GM10248 (cell line): ENCODE results near the gene RSRP1.
"Not testable (repeated sequence)": the region's sequence is repeated elsewhere in the genome, so short reads cannot be mapped to it uniquely, and the experiment has no call there.

Experiments used
- CTCF ChIA-PET: fragments of 300-600 bp; sonication (Branson Sonifier 250); formaldehyde crosslinking; extraction: SDS; loops from one replicate; lab custom pipeline; 2021; ENCODE audit warnings: antibody characterized with exemption; lab: Yijun Ruan, JAX
- POLR2A ChIA-PET: fragments of 350-650 bp; sonication (Branson Sonifier 250); formaldehyde crosslinking; extraction: SDS; loops from one replicate; lab custom pipeline; 2020; ENCODE audit warnings: antibody characterized with exemption; lab: Yijun Ruan, JAX
- DNase-seq: peaks from one replicate; pipeline ENCODE4 v3.0.0; 2012; ENCODE audit errors: extremely low spot score
- TF ChIP-seq, protein P1 (sequence below): IDR thresholded peaks from 2 replicates; pipeline ENCODE4 v1.5.1; 2012; ENCODE audit warnings: mild to moderate bottlenecking, low read depth; ENCODE audit errors: extremely low read depth, missing control alignments, control extremely low read depth

The RSRP1 gene, protein sequence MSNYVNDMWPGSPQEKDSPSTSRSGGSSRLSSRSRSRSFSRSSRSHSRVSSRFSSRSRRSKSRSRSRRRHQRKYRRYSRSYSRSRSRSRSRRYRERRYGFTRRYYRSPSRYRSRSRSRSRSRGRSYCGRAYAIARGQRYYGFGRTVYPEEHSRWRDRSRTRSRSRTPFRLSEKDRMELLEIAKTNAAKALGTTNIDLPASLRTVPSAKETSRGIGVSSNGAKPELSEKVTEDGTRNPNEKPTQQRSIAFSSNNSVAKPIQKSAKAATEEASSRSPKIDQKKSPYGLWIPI

DNA sequence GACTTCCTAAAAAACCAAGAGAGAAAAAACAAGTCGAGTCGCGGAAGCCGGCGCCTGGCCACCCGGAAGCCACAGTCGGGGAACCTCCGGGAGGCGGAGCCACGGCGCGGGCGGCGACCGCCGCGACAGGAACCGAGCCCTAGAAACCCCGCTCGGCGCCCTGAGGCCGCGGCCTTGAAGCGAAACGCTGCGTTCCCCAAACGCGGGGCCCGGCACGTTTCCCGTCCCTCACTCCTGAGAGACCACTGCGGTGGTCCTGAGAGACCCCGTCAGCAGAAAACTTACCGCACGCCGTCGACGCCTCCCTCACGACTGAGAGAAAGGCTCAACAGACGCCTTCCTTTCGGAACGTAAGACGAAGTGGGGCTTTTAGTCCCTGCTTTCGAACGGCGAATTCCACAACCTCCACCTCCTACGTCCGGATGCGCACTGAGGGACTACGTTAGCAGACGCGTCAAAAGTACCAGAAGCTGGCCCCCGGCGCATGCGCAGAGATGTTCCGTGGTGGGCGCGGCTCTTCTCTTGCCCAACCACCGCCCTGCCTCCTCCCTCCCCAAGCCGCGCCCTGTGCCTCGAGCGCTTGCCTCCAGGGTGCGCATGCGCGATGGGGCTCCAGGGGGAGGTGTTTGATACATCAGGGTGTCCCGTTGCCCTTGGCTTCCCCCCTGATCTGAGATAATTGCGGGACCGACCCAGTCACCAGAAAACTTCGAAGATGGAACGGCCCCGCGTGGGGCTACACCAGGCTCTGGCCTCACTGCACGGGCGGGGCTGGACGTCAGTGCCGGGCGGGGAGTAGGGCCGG is at the start of gene RSRP1:
TSS of gene RSRP1 (minus strand) at position 431 of the 805 bp plus-strand sequence. CDS start 491 bp downstream, outside the sequence.
- CTCF ChIA-PET = interaction anchor here (1.2 to 1.4 kb wide), 2 partner anchors 10 to 106 kb away, joined by 3 read pairs; no protein-coding TSS in a partner anchor
- POLR2A ChIA-PET = interaction anchor here (0.5 to 1.6 kb wide), 14 partner anchors 8 to 722 kb away, joined by 3 to 26 read pairs (median 4); partner anchors contain the start of gene SYF2
- DNase-seq = peak; percentile 100
- TF ChIP-seq, protein P1, sequence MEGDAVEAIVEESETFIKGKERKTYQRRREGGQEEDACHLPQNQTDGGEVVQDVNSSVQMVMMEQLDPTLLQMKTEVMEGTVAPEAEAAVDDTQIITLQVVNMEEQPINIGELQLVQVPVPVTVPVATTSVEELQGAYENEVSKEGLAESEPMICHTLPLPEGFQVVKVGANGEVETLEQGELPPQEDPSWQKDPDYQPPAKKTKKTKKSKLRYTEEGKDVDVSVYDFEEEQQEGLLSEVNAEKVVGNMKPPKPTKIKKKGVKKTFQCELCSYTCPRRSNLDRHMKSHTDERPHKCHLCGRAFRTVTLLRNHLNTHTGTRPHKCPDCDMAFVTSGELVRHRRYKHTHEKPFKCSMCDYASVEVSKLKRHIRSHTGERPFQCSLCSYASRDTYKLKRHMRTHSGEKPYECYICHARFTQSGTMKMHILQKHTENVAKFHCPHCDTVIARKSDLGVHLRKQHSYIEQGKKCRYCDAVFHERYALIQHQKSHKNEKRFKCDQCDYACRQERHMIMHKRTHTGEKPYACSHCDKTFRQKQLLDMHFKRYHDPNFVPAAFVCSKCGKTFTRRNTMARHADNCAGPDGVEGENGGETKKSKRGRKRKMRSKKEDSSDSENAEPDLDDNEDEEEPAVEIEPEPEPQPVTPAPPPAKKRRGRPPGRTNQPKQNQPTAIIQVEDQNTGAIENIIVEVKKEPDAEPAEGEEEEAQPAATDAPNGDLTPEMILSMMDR = no peak

DNA sequence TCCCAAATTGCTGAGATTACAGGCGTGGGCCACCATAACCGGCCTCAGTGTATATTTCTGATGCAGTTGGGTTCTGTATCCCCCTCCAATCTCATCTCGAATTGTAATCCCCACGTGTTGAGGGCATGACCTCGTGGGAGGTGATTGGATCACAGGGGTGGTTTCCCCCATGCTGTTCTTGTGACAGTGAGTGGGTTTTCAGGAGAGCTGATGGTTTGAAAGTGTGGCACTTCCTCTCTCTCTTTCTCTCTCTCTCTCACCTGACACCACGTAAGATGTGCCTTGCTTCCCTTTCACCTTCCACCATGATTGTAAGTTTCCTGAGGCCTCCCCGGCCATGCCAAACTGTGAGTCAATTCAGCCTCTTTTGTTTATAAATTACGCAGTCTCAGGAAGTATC is 49.2 kb upstream of the RSRP1 start:
- CTCF ChIA-PET, POLR2A ChIA-PET, DNase-seq: not testable (repeated sequence)

DNA sequence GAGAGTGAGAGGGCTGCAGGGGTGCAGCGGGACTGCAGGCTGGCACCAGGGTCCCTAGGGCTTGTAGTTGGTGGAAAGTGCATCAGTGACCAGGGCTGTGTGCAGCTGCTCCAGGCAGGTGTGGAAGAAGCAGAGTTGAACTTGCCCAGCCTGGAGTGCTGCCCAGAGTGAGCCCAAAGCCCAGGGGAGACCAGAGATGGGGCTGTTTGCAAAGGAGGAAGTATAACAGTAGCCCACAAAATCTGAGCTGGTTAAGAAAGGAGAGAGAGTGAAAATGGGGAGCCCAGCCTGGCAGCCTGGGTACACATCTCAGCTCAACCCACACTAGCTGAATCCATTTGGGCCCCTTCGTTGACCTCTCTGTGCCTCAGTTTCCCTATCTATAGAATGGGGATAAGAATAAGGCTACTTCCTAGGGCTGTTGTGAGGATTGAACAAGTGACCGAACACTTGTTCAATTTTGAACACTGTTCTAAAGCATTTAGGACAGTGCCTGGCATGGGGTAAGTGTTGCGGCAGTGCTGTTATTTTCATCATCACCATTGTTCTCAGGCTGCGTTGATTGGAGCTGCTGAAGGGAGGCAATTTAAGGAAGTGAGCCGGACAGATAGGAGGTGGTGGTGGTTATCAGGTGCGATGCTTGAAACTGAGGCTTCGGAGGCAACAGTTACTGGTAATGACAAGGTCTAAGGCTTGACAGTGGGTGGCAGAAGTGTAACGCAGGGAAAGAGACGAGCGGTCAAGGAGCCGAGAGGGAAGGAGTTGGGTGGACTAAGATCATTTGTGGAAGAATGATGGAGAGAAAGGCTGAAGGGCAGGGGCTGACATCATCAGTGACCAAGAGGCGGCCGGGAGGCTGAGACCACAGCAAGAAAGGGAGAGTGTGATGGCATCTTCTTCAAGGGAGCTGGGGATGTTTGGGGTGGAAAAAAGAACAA is 47.9 kb upstream of the RSRP1 start:
- POLR2A ChIA-PET, DNase-seq, CTCF ChIA-PET: not testable (repeated sequence)

DNA sequence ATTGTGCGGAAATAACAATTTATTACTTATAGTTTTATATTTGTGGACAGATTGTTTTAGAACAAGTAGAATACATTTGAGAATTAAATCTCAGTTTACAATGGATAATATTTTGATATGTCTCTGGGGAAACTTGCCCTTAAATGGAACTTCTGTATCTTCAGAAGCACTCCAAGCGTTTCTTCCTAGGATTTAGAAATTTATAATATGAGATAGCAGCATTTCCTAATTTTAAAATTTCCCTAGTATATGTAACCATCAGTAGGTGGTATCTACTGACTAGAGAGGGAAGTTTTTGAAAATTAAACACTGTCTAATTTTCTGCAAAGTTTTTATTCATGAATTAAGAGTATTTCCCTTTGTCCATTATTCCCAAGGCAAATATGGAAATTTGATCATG is 46.2 kb upstream of the RSRP1 start:
- CTCF ChIA-PET, POLR2A ChIA-PET: not testable (repeated sequence)

DNA sequence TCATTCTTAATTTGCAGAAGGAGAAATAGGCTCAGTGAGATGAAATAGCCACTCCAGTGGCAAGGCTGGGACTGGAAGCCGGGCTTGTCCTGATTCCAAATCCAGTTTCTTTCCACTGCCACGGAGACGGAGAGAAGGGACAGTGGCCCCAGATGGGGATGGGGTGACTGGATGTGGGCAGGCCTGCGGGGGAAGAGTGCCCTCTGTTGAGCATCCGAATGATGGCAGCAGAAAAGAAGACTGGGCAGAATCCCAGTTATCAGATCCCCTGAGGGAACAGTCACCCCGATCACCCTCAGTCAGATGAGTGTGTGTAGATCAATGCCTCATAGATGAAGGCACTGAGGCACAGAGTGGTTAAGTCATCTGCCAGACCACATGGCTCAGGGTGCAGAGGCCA is 42.8 kb upstream of the RSRP1 start:
- DNase-seq, CTCF ChIA-PET, POLR2A ChIA-PET: not testable (repeated sequence)

More for the DNA sequence above, 46.2 kb upstream of the RSRP1 start:
- DNase-seq = not testable (repeated sequence)

DNA sequence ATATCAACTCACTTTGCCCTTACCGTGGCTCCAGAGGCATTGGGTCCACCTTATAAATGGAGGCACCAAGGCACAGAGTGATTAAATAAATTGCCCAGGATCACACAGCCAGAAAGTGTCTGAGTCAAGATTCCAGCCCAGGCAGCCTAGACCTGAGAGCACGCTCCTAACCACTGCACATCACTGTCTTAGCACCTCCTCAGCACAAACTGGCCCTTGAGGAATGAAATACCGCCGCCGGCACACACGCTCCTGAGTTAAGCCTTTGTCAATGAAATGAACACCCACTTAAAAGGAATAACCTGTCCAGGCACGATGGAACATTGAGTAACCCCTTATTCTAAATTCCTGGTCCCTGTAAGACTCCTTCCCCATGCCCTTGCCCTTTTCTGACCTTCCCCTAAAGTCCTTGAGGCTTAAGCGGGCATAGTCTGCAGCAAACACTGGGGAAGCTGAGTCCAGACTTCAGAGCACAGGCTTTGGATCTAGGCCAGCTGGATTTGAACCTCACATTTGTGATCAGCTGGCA is 41.4 kb upstream of the RSRP1 start:
- CTCF ChIA-PET, DNase-seq, POLR2A ChIA-PET: not testable (repeated sequence)

DNA sequence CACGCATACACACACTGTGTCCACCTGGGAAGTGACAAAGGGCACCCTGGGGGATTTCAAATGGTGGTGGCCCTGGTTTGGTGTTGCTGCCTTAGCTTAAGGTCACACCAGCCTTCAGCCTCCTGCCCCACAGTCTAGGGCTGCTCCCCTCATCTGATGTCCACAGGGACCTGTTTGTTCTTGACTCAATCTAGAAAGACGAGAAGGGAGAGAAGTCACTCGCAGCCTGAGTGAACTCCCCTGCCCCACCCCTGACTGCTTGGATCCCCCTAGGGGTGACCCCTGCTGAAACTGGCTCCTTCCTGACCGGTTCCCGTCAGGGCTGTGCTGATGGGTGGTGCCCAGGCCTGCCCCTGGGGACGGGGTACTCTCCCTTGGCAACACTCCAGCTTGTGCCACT is 39.9 kb upstream of the RSRP1 start:
- CTCF ChIA-PET, DNase-seq, POLR2A ChIA-PET: not testable (repeated sequence)

DNA sequence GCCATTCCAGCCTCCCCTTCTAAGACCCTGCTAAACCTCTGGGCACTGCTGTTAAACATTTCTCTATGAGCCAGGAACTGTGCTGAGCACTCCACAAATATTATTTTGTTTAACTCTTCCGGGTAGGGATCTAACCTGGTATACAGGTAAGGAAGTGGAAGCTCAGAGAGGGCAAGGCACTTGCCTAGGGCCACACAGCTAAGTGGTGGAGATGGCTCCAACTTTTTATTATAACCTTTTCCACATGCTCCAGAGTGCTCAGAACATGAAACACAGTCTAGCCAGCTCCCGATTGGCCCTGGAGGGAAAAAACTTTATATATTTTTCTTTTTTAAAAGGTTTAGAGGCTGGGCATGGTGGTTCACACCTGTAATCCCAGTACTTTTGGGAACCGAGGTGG is 38.6 kb upstream of the RSRP1 start:
- CTCF ChIA-PET, POLR2A ChIA-PET, DNase-seq: not testable (repeated sequence)

DNA sequence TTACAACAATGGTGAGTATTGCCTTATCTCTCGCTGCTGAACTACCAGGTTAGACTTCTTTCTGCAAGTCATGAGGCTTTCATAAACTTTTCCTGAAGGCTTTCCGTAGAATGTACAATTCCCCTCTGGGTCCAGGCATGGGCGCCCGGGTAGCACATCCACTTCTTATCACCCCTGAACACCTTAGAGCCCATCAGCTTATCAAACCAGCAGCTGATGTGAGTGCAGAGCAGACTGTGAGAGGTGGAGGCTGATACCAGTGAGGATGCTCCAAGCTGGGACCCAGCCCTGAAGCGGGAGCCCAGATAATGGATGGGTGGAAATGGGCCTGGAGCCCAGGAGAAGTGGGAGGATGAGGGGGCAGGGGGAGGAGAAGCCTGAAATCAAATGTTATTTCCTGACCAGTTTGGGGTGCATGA is 32.4 kb upstream of the RSRP1 start:
- POLR2A ChIA-PET, CTCF ChIA-PET, DNase-seq: not testable (repeated sequence)

DNA sequence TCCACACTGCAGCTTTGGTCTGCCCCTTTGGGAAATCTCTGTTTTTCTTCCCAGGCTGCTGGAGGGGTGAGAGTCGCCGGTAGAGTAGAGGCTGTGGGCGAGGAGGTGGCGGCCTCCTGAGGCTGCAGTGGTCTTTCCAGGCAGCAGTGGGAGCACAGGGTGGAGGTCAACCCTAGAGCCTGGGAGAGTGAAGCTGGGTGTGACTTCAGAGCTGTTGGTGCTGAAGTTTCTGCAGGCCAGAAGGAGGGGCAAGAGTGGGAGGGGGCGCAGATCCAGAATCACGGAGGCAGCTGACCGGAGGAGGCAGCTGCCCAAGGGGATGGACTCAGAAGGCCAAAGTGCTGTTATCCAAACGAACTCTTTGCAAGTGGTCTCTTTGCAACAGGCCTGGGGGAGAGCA is 31.5 kb upstream of the RSRP1 start:
- DNase-seq, POLR2A ChIA-PET, CTCF ChIA-PET: not testable (repeated sequence)

DNA sequence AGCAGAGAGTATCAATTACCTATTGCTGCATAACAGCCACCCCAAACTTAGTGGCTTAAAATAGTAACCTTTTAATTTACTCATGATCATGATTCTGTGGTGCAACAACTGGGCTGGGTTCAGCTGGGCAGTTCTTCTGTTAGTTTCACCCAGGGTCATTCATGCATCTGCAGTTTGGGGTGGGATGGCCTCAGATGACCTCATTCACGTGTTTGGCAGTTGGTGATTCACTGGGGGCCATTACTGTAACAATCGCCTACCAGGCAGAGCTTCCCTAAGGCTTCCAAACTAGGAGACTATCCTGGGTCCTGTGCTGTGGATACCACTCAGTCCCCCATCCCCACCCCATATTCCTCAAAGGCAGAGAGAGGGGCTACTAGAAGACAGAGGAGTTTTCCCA is 31.1 kb upstream of the RSRP1 start:
- CTCF ChIA-PET, DNase-seq, POLR2A ChIA-PET: not testable (repeated sequence)

DNA sequence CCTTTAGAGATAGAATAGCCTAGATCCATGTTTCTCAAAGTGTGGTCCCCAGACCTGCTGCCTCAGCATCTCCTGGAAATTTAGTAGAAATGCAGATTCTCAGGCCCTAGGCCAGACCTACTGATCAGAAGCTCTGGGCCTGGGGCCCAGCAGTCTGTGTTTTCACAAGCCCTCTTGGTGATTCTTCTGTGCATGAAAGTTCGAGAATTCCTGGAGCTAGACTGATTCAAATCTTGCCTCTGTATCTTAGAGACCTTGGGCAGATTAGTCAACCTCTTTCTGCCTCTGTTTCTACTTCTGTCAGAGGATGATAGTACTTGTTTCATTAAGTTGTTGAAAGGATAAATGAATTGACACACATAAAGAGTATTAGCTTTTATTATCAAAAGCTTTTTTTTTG is 30.0 kb upstream of the RSRP1 start:
- CTCF ChIA-PET = not testable (repeated sequence)

DNA sequence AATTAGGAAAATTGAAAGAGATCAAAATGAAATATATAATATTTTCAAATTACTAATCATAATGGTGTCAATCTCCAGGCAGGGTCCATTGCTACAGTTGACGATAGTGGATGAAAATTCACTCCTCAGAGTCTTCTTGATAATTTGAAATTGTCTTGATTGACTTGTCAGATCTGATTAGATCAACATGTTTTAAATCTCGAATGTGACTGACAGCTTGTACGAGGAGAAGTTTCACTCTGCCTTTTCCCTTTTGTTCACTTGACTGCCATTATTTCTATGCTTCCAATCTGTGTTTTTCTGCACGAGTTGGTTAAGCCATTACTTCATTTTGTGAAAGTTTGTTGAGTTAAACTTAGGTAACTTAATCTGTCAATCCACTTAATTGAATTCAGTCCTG is 28.4 kb upstream of the RSRP1 start:
- POLR2A ChIA-PET, CTCF ChIA-PET, DNase-seq: not testable (repeated sequence)

More for the DNA sequence above, 30.0 kb upstream of the RSRP1 start:
- POLR2A ChIA-PET, DNase-seq: not testable (repeated sequence)

DNA sequence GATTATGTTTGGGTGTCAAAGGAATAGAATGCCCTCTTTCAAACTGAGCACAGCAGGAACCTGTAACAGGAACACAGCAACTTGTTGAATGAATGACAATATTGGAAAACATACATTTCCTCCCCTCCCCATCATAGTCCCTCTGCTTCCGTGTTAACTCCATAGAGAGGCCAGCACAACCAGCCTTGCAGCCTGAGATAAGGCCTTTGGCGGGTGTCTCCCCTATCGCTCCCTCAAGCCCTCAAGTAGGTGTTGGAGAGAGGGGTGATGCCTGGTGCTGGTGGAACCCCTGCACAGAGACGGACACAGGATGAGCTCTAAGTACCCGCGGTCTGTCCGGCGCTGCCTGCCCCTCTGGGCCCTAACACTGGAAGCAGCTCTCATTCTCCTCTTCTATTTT is 25.0 kb upstream of the RSRP1 start, which contains the start of gene RHD:
TSS of gene RHD (plus strand) at position 272 of the 400 bp plus-strand sequence. CDS start at position 311, 39 bp downstream.
- CTCF ChIA-PET, DNase-seq, POLR2A ChIA-PET: not testable (repeated sequence)

DNA sequence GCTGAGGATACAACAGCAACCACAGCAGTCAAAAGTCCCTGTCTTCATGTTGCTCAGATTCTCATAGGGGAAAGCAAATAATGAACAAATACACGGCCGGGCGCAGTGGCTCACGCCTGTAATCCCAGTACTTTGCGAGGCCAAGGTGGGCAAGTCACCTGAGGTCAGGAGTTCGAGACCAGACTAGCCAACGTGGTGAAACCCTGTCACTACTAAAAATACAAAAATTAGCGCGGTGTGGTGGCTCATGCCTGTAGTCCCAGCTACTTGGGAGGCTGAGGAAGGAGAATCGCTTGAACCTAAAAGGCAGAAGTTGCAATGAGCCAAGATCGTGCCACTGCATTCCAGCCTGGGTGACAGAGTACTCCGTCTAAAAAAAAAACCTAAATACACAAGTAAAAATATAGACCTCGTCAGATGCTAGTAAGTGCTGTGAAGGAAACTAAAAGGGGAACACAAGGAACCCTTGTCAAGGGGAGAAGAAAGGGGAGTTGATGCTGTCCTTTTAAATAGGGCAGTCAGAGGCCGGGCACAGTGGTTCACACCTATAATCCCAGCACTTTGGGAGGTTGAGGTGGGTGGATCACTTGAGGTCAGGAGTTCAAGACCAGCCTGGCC is 21.0 kb upstream of the RSRP1 start:
- POLR2A ChIA-PET, CTCF ChIA-PET, DNase-seq: not testable (repeated sequence)
